DND-41 (cell line): Measurements from ENCODE around the gene RPS3A.

Experiments
- ATAC-seq: fragments of 200-7000 bp; cut with Tn5 transposase; 3 replicates; pipeline ENCODE4 v1.9.1; 2021; ENCODE audit warnings: low read depth; ENCODE audit not compliant: insufficient read depth
- DNase-seq: peaks from one replicate; pipeline ENCODE4 v3.0.0-alpha.2; 2020
- H2AFZ ChIP-seq: 2 replicates; pipeline ENCODE4 v1.6.0; 2012; ENCODE audit warnings: low read depth, low read length
- H3K27ac ChIP-seq: 2 replicates; pipeline ENCODE4 v1.5.1; 2012; ENCODE audit warnings: low read length, inconsistent platforms
- H3K27me3 ChIP-seq: fragments of 200-600 bp; sonication (generic); 2 replicates; pipeline ENCODE4 v1.6.0; 2012; ENCODE audit warnings: low read length, mild to moderate bottlenecking, inconsistent platforms; ENCODE audit not compliant: insufficient read depth, poor library complexity
- H3K36me3 ChIP-seq: 2 replicates; pipeline ENCODE4 v1.5.1; 2012; ENCODE audit warnings: low read length, inconsistent platforms; ENCODE audit not compliant: insufficient read depth
- H3K4me1 ChIP-seq: 2 replicates; pipeline ENCODE4 v1.5.1; 2012; ENCODE audit warnings: mild to moderate bottlenecking, low read length; ENCODE audit not compliant: insufficient read depth
- H3K4me2 ChIP-seq: 2 replicates; pipeline ENCODE4 v1.6.0; 2012; ENCODE audit warnings: mild to moderate bottlenecking, moderate library complexity, low read length, inconsistent platforms; ENCODE audit not compliant: insufficient read depth
- H3K4me3 ChIP-seq, 2 experiments: fragments of 200-600 bp in 1 of 2; shearing (Covaris generic) in 1 of 2; 2 replicates each; pipeline ENCODE4 v1.5.1; 2012 to 2016; ENCODE audit warnings: inconsistent platforms in 2 of 2, low read length in 2 of 2, mild to moderate bottlenecking in 2 of 2, low read depth in 1 of 2, moderate library complexity in 1 of 2
- H3K79me2 ChIP-seq: 2 replicates; pipeline ENCODE4 v1.6.0; 2012; ENCODE audit warnings: low read length, inconsistent platforms; ENCODE audit not compliant: insufficient read depth
- H3K9ac ChIP-seq: 2 replicates; pipeline ENCODE4 v1.6.0; 2012; ENCODE audit warnings: low read depth, mild to moderate bottlenecking, inconsistent platforms, low read length, moderate library complexity
- H3K9me3 ChIP-seq: 2 replicates; pipeline ENCODE4 v1.5.1; 2012; ENCODE audit warnings: low read length, moderate library complexity, mild to moderate bottlenecking, inconsistent platforms; ENCODE audit not compliant: insufficient read depth, severe bottlenecking
- H4K20me1 ChIP-seq: 2 replicates; pipeline ENCODE4 v1.6.0; 2012; ENCODE audit warnings: low read length; ENCODE audit not compliant: insufficient read depth
- EZH2 ChIP-seq: IDR thresholded peaks from 3 replicates; pipeline ENCODE4 v1.6.1; 2012; ENCODE audit warnings: borderline replicate concordance, low read depth, mild to moderate bottlenecking, moderate library complexity, low read length, inconsistent platforms; ENCODE audit not compliant: severe bottlenecking
- TF ChIP-seq, protein P1 (sequence below): IDR thresholded peaks from 2 replicates; pipeline ENCODE4 v1.5.1; 2012; ENCODE audit warnings: borderline replicate concordance, low read length, moderate library complexity, mild to moderate bottlenecking; ENCODE audit not compliant: poor library complexity, severe bottlenecking; ENCODE audit errors: extremely low read depth

The RPS3A gene

DNA sequence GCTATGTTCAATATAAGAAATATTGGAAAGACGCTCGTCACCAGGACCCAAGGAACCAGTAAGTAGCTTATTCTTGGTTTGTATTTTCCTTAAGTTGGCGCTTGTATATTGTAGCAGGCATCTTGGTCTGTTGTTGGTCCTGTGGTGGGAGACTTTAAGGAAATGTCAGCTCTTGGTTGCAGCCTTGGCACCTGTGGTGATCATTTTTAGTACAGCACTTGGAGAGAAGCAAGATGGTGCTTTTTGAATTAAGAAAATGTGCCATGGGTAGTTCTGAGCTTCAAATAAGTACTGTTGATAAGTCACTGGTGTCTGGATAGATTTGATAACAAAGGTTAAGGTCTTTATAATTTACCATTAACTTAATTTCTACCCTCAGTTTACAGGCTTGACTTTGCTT, 1.1 kb downstream of the RPS3A start:
- ATAC-seq (no peak), DNase-seq (no peak)
- peak overlapping the region; percentile 95 for H3K27ac ChIP-seq
- peaks cover 44% of the 10 kb centered on the region for H3K79me2 ChIP-seq
- no peaks in the 10 kb centered on the region for H3K9me3 ChIP-seq
- peaks cover 39% of the 10 kb centered on the region for H4K20me1 ChIP-seq
- peak overlapping the region; percentile 73 for H3K4me2 ChIP-seq
- peaks cover 25% of the 10 kb centered on the region for H3K4me1 ChIP-seq
- peak overlapping the region; percentile 97 for H3K9ac ChIP-seq
- peak overlapping the region; percentile 94 to 96 for H3K4me3 ChIP-seq
- H3K27me3 ChIP-seq: no peaks in the 10 kb centered on the region
- TF ChIP-seq EZH2: no peak
- TF ChIP-seq, protein P1, sequence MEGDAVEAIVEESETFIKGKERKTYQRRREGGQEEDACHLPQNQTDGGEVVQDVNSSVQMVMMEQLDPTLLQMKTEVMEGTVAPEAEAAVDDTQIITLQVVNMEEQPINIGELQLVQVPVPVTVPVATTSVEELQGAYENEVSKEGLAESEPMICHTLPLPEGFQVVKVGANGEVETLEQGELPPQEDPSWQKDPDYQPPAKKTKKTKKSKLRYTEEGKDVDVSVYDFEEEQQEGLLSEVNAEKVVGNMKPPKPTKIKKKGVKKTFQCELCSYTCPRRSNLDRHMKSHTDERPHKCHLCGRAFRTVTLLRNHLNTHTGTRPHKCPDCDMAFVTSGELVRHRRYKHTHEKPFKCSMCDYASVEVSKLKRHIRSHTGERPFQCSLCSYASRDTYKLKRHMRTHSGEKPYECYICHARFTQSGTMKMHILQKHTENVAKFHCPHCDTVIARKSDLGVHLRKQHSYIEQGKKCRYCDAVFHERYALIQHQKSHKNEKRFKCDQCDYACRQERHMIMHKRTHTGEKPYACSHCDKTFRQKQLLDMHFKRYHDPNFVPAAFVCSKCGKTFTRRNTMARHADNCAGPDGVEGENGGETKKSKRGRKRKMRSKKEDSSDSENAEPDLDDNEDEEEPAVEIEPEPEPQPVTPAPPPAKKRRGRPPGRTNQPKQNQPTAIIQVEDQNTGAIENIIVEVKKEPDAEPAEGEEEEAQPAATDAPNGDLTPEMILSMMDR: no peak
- H3K36me3 ChIP-seq: peaks cover 59% of the 10 kb centered on the region
- H2AFZ ChIP-seq: no peak overlapping the region

DNA sequence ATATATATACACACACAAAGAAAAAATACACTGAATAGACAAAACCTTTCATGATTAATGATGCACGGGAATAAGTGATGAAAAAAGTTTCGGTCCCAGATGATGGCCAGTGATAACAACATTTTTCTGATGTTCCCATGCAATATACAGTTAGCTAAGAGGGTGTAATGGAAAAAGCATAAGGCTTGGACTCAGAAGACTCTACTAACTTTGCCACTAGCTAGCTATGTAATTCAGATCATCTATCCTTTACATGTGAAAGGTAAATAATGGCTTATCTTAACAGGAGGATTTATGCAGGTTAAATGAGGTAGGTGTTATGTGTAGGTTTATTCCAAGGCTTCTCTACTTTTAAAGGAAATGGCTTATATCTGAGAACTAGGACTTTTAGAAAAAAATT, 4.3 kb downstream of the RPS3A start:
- DNase-seq (no peak), ATAC-seq (no peak)
- H3K79me2 ChIP-seq: peaks cover 44% of the 10 kb centered on the region
- no peak overlapping the region for H2AFZ ChIP-seq
- no peaks in the 10 kb centered on the region for H3K27me3 ChIP-seq
- peaks cover 22% of the 10 kb centered on the region for H3K4me1 ChIP-seq
- no peak overlapping the region for H3K9ac ChIP-seq
- peaks cover 44% of the 10 kb centered on the region for H4K20me1 ChIP-seq
- TF ChIP-seq EZH2: no peak
- TF ChIP-seq, protein P1: no peak
- H3K27ac ChIP-seq: no peak overlapping the region
- peaks cover 87% of the 10 kb centered on the region for H3K36me3 ChIP-seq
- 0 out of 2 replicates have a peak overlapping the region, but pooled peaks have one; percentile 35 for H3K4me2 ChIP-seq
- H3K9me3 ChIP-seq: no peaks in the 10 kb centered on the region
- no peak overlapping the region for H3K4me3 ChIP-seq

DNA sequence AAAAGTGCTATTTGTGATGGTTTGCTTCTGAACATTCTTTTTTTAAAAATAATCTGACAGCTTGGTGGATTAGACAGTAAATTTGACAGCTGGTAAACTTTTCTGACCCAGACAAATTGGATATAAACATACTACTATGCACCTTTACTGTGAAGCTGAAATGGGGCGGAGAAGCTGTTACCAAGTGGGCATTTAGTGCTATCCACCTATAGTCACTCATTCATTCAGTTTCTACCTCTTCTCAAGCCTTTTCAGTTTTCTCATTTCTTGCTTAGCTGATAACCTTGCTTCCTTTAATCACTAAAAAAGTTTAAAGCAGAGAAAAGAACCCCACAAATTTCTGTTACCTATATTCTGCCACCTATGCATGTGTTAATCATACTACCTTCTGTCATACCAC, 5.2 kb downstream of the RPS3A start:
- H2AFZ ChIP-seq: no peak overlapping the region
- no peak for ATAC-seq
- H3K9ac ChIP-seq: no peak overlapping the region
- no peak for TF ChIP-seq EZH2
- TF ChIP-seq, protein P1: no peak
- H4K20me1 ChIP-seq: peaks cover 44% of the 10 kb centered on the region
- peaks cover 87% of the 10 kb centered on the region for H3K36me3 ChIP-seq
- no peak overlapping the region for H3K4me3 ChIP-seq
- no peak for DNase-seq
- H3K4me1 ChIP-seq: peaks cover 18% of the 10 kb centered on the region
- no peak overlapping the region for H3K27ac ChIP-seq
- no peaks in the 10 kb centered on the region for H3K27me3 ChIP-seq
- H3K4me2 ChIP-seq: no peak overlapping the region
- peaks cover 42% of the 10 kb centered on the region for H3K79me2 ChIP-seq
- no peaks in the 10 kb centered on the region for H3K9me3 ChIP-seq

- peaks cover 81% of the 10 kb centered on the region for H3K36me3 ChIP-seq
- H3K27me3 ChIP-seq: no peaks in the 10 kb centered on the region
- DNase-seq (no peak), ATAC-seq (peak; percentile 31; the same call in 2 of the 3 replicates)
- H3K9me3 ChIP-seq: no peaks in the 10 kb centered on the region
- H3K4me1 ChIP-seq: peaks cover 15% of the 10 kb centered on the region
- H3K4me3 ChIP-seq: no peak overlapping the region
- peaks cover 35% of the 10 kb centered on the region for H4K20me1 ChIP-seq
- TF ChIP-seq, protein P1: no peak
- no peak for TF ChIP-seq EZH2
- no peak overlapping the region for H3K9ac ChIP-seq
- no peak overlapping the region for H2AFZ ChIP-seq
- H3K27ac ChIP-seq: no peak overlapping the region
- H3K79me2 ChIP-seq: peaks cover 33% of the 10 kb centered on the region
- no peak overlapping the region for H3K4me2 ChIP-seq
These were observed 6.1 kb downstream of the RPS3A start for GRCh38 chr4:151105454-151106032.
